Transverse colon (tissue), 3 donors: ENCODE measurements around the gene CEP162.

Source experiments
- CTCF ChIP-seq, 5 experiments: fragments of 200-600 bp in 3 of 5; fragments of 450-650 bp in 2 of 5; sonication (generic) in 3 of 5; IDR thresholded peaks; 1 replicate in 2 of 5; 2 replicates in 3 of 5; pipeline ENCODE4 v1.5.1; 2016 to 2017; ENCODE audit warnings: antibody characterized with exemption in 5 of 5, inconsistent platforms in 3 of 5, mild to moderate bottlenecking in 2 of 5, moderate library complexity in 1 of 5
- EP300 ChIP-seq: sonication (generic); formaldehyde crosslinking; IDR thresholded peaks from one replicate; pipeline ENCODE4 v1.6.1; 2017; ENCODE audit warnings: antibody characterized with exemption, low read depth
- POLR2A ChIP-seq: fragments of 450-650 bp; IDR thresholded peaks from one replicate; pipeline ENCODE4 v1.6.1; 2016; ENCODE audit warnings: antibody characterized with exemption, mild to moderate bottlenecking, moderate library complexity

GRCh38 chr6:84086545-84087429 lies 140.7 kb downstream of the CEP162 start:
- no peak for TF ChIP-seq CTCF (IDR thresholded peaks at IDR 0.05)
- TF ChIP-seq EP300, result no peak
- no peak for TF ChIP-seq POLR2A
